NCI-H82 treated with DMSO at 0.1 percent for 48 hours (cell line): ENCODE measurements around the gene SPEG.

Experiments
- DNase-seq: peaks from one replicate; lab custom pipeline; 2025; ENCODE audit not compliant: unreplicated experiment; lab: John Stamatoyannopoulos, UW

The SPEG gene

GRCh38 chr2:219525533-219526232 lies 91.0 kb downstream of the SPEG start:
- peak; percentile 95 for DNase-seq

- peak; percentile 9 for DNase-seq
Observed at GRCh38 chr2:219526320-219527075, 91.9 kb downstream of the SPEG start.

GRCh38 chr2:219527076-219527394 lies 92.4 kb downstream of the SPEG start:
- no peak for DNase-seq

- DNase-seq, result no peak
Observed at GRCh38 chr2:219527472-219527871, 92.8 kb downstream of the SPEG start.

- DNase-seq, result peak; percentile 79
Observed at GRCh38 chr2:219530048-219530963, 95.7 kb downstream of the SPEG start.

GRCh38 chr2:219531639-219532377 lies 97.2 kb downstream of the SPEG start:
- no peak for DNase-seq

- no peak for DNase-seq
Observed at GRCh38 chr2:219532378-219532649, 97.7 kb downstream of the SPEG start.

- no peak for DNase-seq
Observed at GRCh38 chr2:219533930-219534661, 99.5 kb downstream of the SPEG start.

GRCh38 chr2:219536425-219536824 lies 101.8 kb downstream of the SPEG start:
- DNase-seq, result no peak

GRCh38 chr2:219536967-219537366 lies 102.3 kb downstream of the SPEG start:
- no peak for DNase-seq

GRCh38 chr2:219537657-219538488 lies 103.2 kb downstream of the SPEG start:
- DNase-seq, result no peak

- no peak for DNase-seq
Observed at GRCh38 chr2:219538504-219538951, 103.9 kb downstream of the SPEG start.

GRCh38 chr2:219538956-219539788 lies 104.5 kb downstream of the SPEG start:
- no peak for DNase-seq

GRCh38 chr2:219539926-219540678 lies 105.5 kb downstream of the SPEG start:
- DNase-seq, result no peak

GRCh38 chr2:219540784-219541504 lies 106.3 kb downstream of the SPEG start:
- no peak for DNase-seq

GRCh38 chr2:219541611-219542180 lies 107.1 kb downstream of the SPEG start:
- peak; percentile 83 for DNase-seq
